SU-DHL-6 (cell line): ENCODE results near the gene RAB10.

Experiments used
- EZH2phosphoT487 ChIP-seq: fragments of 200-600 bp; sonication (generic), shearing (Covaris generic); conservative IDR thresholded peaks from 2 replicates; pipeline ENCODE4 v1.6.1; 2018; ENCODE audit warnings: mild to moderate bottlenecking, antibody characterized with exemption, low read length, moderate library complexity, mixed read lengths
- TF ChIP-seq, protein P1 (sequence below): fragments of 200-600 bp; sonication (generic); IDR thresholded peaks from one replicate; pipeline ENCODE4 v1.5.1; 2017; ENCODE audit warnings: antibody characterized with exemption, mild to moderate bottlenecking, low read length, moderate library complexity; ENCODE audit not compliant: insufficient read depth, poor library complexity, severe bottlenecking

- TF ChIP-seq, protein P1, sequence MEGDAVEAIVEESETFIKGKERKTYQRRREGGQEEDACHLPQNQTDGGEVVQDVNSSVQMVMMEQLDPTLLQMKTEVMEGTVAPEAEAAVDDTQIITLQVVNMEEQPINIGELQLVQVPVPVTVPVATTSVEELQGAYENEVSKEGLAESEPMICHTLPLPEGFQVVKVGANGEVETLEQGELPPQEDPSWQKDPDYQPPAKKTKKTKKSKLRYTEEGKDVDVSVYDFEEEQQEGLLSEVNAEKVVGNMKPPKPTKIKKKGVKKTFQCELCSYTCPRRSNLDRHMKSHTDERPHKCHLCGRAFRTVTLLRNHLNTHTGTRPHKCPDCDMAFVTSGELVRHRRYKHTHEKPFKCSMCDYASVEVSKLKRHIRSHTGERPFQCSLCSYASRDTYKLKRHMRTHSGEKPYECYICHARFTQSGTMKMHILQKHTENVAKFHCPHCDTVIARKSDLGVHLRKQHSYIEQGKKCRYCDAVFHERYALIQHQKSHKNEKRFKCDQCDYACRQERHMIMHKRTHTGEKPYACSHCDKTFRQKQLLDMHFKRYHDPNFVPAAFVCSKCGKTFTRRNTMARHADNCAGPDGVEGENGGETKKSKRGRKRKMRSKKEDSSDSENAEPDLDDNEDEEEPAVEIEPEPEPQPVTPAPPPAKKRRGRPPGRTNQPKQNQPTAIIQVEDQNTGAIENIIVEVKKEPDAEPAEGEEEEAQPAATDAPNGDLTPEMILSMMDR = no peak
- no peak for TF ChIP-seq EZH2phosphoT487
Observed at GRCh38 chr2:26067186-26067974, 33.5 kb downstream of the RAB10 start.
